ENCODE measurements around the gene FYN. TPM values are rescaled to one million over a fixed set of nuclear protein-coding genes. Genes with fewer than 3 reads are reported as not detected.

The FYN gene
- total and polyA plus RNA-seq, 4 experiments from 2014 or later = 338 to 713 (median 564) TPM

GRCh38 chr6:111625461-111626391, 247.5 kb downstream of the FYN start:
- Mint-ChIP-seq H3K4me1 (no peaks in the 10 kb centered on the region), H3K4me3 (no peak overlapping the region), H3K27ac (no peak overlapping the region), H3K36me3 (peaks cover 0 to 13% of the 10 kb centered on the region in 2 donors), H3K9me3 (peaks cover 0 to 12% (median 9%) of the 10 kb centered on the region in 8 donors), H3K27me3 (no peaks in the 10 kb centered on the region)
- Histone ChIP-seq H3K9me3 (ENCODE audit: control insufficient read depth in 1 of 2, low read length in 2 of 2) (peaks cover 0 to 4% of the 10 kb centered on the region in 2 donors), H3K27ac (ENCODE audit: low read depth, low read length) (no peak overlapping the region), H3K27me3 (ENCODE audit: insufficient read depth, low read length) (no peaks in the 10 kb centered on the region), H3K4me1 (ENCODE audit: insufficient read depth, low read length) (no peaks in the 10 kb centered on the region), H3K4me3 (ENCODE audit: low read length in 2 of 2) (no peak overlapping the region), H3K36me3 (ENCODE audit: insufficient read depth, low read length) (no peaks in the 10 kb centered on the region)
- ChIA-PET POLR2A (ENCODE audit: partially characterized antibody) (no interaction called here), CTCF (ENCODE audit: partially characterized antibody) (no interaction called here)
- no peak for DNase-seq
- intact Hi-C loops (cut with micrococcal nuclease) = no loop called here

- Mint-ChIP-seq H3K27me3 (peaks cover 0 to 1% of the 10 kb centered on the region in 2 donors), H3K36me3 (peaks cover 1 to 13% of the 10 kb centered on the region in 2 donors), H3K4me3 (no peak overlapping the region), H3K27ac (peak overlapping the region in 1 of 7 donors; percentile 4), H3K9me3 (peaks cover 0 to 12% (median 8%) of the 10 kb centered on the region in 8 donors), H3K4me1 (no peaks in the 10 kb centered on the region)
- H3K4me1 ChIP-seq (ENCODE audit: insufficient read depth, low read length) = no peaks in the 10 kb centered on the region
- ChIA-PET POLR2A (ENCODE audit: partially characterized antibody) (no interaction called here), CTCF (ENCODE audit: partially characterized antibody) (no interaction called here)
- no peaks in the 10 kb centered on the region for H3K27me3 ChIP-seq (ENCODE audit: insufficient read depth, low read length)
- peaks cover 0 to 4% of the 10 kb centered on the region in 2 donors for H3K9me3 ChIP-seq (ENCODE audit: control insufficient read depth in 1 of 2, low read length in 2 of 2)
- no peaks in the 10 kb centered on the region for H3K36me3 ChIP-seq (ENCODE audit: insufficient read depth, low read length)
- H3K27ac ChIP-seq (ENCODE audit: low read depth, low read length) = no peak overlapping the region
- intact Hi-C loops (cut with micrococcal nuclease) = no loop called here
- no peak overlapping the region for H3K4me3 ChIP-seq (ENCODE audit: low read length in 2 of 2)
- no peak for DNase-seq
These were observed 248.2 kb downstream of the FYN start for GRCh38 chr6:111625099-111625416.

- Mint-ChIP-seq H3K4me3 (no peak overlapping the region), H3K9me3 (peaks cover 0 to 9% (median 5%) of the 10 kb centered on the region in 8 donors), H3K27me3 (peaks cover 0 to 1% of the 10 kb centered on the region in 2 donors), H3K4me1 (no peaks in the 10 kb centered on the region), H3K27ac (no peak overlapping the region), H3K36me3 (peaks cover 1 to 9% of the 10 kb centered on the region in 2 donors)
- no peaks in the 10 kb centered on the region for H3K4me1 ChIP-seq (ENCODE audit: insufficient read depth, low read length)
- DNase-seq = no peak
- ChIA-PET POLR2A (ENCODE audit: partially characterized antibody) (interaction anchor here (0.6 kb wide), 1 partner anchor 38 kb away, joined by 3 read pairs; no protein-coding TSS in a partner anchor), CTCF (ENCODE audit: partially characterized antibody) (no interaction called here)
- H3K9me3 ChIP-seq (ENCODE audit: control insufficient read depth in 1 of 2, low read length in 2 of 2) = no peaks in the 10 kb centered on the region
- intact Hi-C loops (cut with micrococcal nuclease) = no loop called here
- no peaks in the 10 kb centered on the region for H3K36me3 ChIP-seq (ENCODE audit: insufficient read depth, low read length)
- no peaks in the 10 kb centered on the region for H3K27me3 ChIP-seq (ENCODE audit: insufficient read depth, low read length)
- H3K27ac ChIP-seq (ENCODE audit: low read depth, low read length) = no peak overlapping the region
- H3K4me3 ChIP-seq (ENCODE audit: low read length in 2 of 2) = no peak overlapping the region
These were observed 248.7 kb downstream of the FYN start for GRCh38 chr6:111624401-111625098.

GRCh38 chr6:111623046-111623718, 250.1 kb downstream of the FYN start:
- Mint-ChIP-seq H3K4me3 (no peak overlapping the region), H3K27me3 (peaks cover 0 to 6% of the 10 kb centered on the region in 2 donors), H3K36me3 (peaks cover 0 to 1% of the 10 kb centered on the region in 2 donors), H3K27ac (no peak overlapping the region), H3K9me3 (no peaks in the 10 kb centered on the region), H3K4me1 (no peaks in the 10 kb centered on the region)
- intact Hi-C loops (cut with micrococcal nuclease) = no loop called here
- H3K4me3 ChIP-seq (ENCODE audit: low read length in 2 of 2) = no peak overlapping the region
- H3K27me3 ChIP-seq (ENCODE audit: insufficient read depth, low read length) = no peaks in the 10 kb centered on the region
- H3K27ac ChIP-seq (ENCODE audit: low read depth, low read length) = no peak overlapping the region
- no peak for DNase-seq
- CTCF ChIA-PET (ENCODE audit: partially characterized antibody) = no interaction called here
- no peaks in the 10 kb centered on the region for H3K9me3 ChIP-seq (ENCODE audit: control insufficient read depth in 1 of 2, low read length in 2 of 2)
- no peaks in the 10 kb centered on the region for H3K36me3 ChIP-seq (ENCODE audit: insufficient read depth, low read length)
- H3K4me1 ChIP-seq (ENCODE audit: insufficient read depth, low read length) = no peaks in the 10 kb centered on the region
- POLR2A ChIA-PET (ENCODE audit: partially characterized antibody) = no interaction called here

- CTCF ChIA-PET (ENCODE audit: partially characterized antibody) = no interaction called here
- no peak overlapping the region for H3K27ac ChIP-seq (ENCODE audit: low read depth, low read length)
These were observed 253.1 kb downstream of the FYN start for GRCh38 chr6:111620169-111620568.

GRCh38 chr6:111618407-111618806, 254.8 kb downstream of the FYN start:
- H3K4me1 ChIP-seq (ENCODE audit: insufficient read depth, low read length) = no peaks in the 10 kb centered on the region
- no peak overlapping the region for H3K27ac Mint-ChIP-seq
- H3K36me3 ChIP-seq (ENCODE audit: insufficient read depth, low read length) = no peaks in the 10 kb centered on the region
- no peak for DNase-seq
- no peak overlapping the region for H3K4me3 ChIP-seq (ENCODE audit: low read length in 2 of 2)
- CTCF ChIA-PET (ENCODE audit: partially characterized antibody) = no interaction called here
- H3K4me3 Mint-ChIP-seq = no peak overlapping the region
- H3K9me3 Mint-ChIP-seq = no peaks in the 10 kb centered on the region
- H3K4me1 Mint-ChIP-seq = no peaks in the 10 kb centered on the region
- H3K27me3 ChIP-seq (ENCODE audit: insufficient read depth, low read length) = no peaks in the 10 kb centered on the region
- POLR2A ChIA-PET (ENCODE audit: partially characterized antibody) = no interaction called here
- peaks cover 0 to 1% of the 10 kb centered on the region in 2 donors for H3K36me3 Mint-ChIP-seq
- no peak overlapping the region for H3K27ac ChIP-seq (ENCODE audit: low read depth, low read length)
- no peaks in the 10 kb centered on the region for H3K9me3 ChIP-seq (ENCODE audit: control insufficient read depth in 1 of 2, low read length in 2 of 2)
- intact Hi-C loops (cut with micrococcal nuclease) = no loop called here
- peaks cover 6 to 9% of the 10 kb centered on the region in 2 donors for H3K27me3 Mint-ChIP-seq

More at GRCh38 chr6:111620169-111620568, 253.1 kb downstream of the FYN start:
- H3K4me3 Mint-ChIP-seq = no peak overlapping the region
- no peaks in the 10 kb centered on the region for H3K4me1 Mint-ChIP-seq
- peaks cover 0 to 1% of the 10 kb centered on the region in 2 donors for H3K36me3 Mint-ChIP-seq
- H3K27ac Mint-ChIP-seq = no peak overlapping the region
- Histone ChIP-seq H3K4me1 (ENCODE audit: insufficient read depth, low read length) (no peaks in the 10 kb centered on the region), H3K36me3 (ENCODE audit: insufficient read depth, low read length) (no peaks in the 10 kb centered on the region), H3K9me3 (ENCODE audit: control insufficient read depth in 1 of 2, low read length in 2 of 2) (no peaks in the 10 kb centered on the region), H3K27me3 (ENCODE audit: insufficient read depth, low read length) (no peaks in the 10 kb centered on the region), H3K4me3 (ENCODE audit: low read length in 2 of 2) (no peak overlapping the region)
- H3K27me3 Mint-ChIP-seq = peaks cover 3 to 6% of the 10 kb centered on the region in 2 donors
- DNase-seq = no peak
- POLR2A ChIA-PET (ENCODE audit: partially characterized antibody) = no interaction called here
- no peaks in the 10 kb centered on the region for H3K9me3 Mint-ChIP-seq
- intact Hi-C loops (cut with micrococcal nuclease) = no loop called here

GRCh38 chr6:111617149-111617548, 256.1 kb downstream of the FYN start:
- POLR2A ChIA-PET (ENCODE audit: partially characterized antibody) = no interaction called here

More at GRCh38 chr6:111617149-111617548, 256.1 kb downstream of the FYN start:
- H3K36me3 Mint-ChIP-seq = peaks cover 1 to 3% of the 10 kb centered on the region in 2 donors
- intact Hi-C loops (cut with micrococcal nuclease) = no loop called here
- Histone ChIP-seq H3K27me3 (ENCODE audit: insufficient read depth, low read length) (no peaks in the 10 kb centered on the region), H3K36me3 (ENCODE audit: insufficient read depth, low read length) (no peaks in the 10 kb centered on the region), H3K4me1 (ENCODE audit: insufficient read depth, low read length) (no peaks in the 10 kb centered on the region), H3K4me3 (ENCODE audit: low read length in 2 of 2) (no peak overlapping the region), H3K9me3 (ENCODE audit: control insufficient read depth in 1 of 2, low read length in 2 of 2) (no peaks in the 10 kb centered on the region), H3K27ac (ENCODE audit: low read depth, low read length) (no peak overlapping the region)
- CTCF ChIA-PET (ENCODE audit: partially characterized antibody) = no interaction called here
- DNase-seq = no peak
- H3K4me1 Mint-ChIP-seq = no peaks in the 10 kb centered on the region
- H3K9me3 Mint-ChIP-seq = peaks cover 0 to 4% (median 1%) of the 10 kb centered on the region in 8 donors
- H3K27ac Mint-ChIP-seq = peak overlapping the region in 1 of 7 donors; percentile 29
- no peak overlapping the region for H3K4me3 Mint-ChIP-seq
- H3K27me3 Mint-ChIP-seq = peaks cover 6 to 9% of the 10 kb centered on the region in 2 donors
